HepG2 (cell line): ENCODE results near the gene CPNE5. TPM values are rescaled to one million over a fixed set of nuclear protein-coding genes. Genes with fewer than 3 reads are reported as not detected.

Experiments
- ATAC-seq: fragments of 200-7000 bp; cut with Tn5 transposase; 3 replicates; pipeline ENCODE4 v1.9.1; 2020; ENCODE audit warnings: mild to moderate bottlenecking, moderate library complexity
- BruUV-seq: library from RNA; stranded (reverse); fragments of 400-500 nt; replicated peaks from 2 replicates; lab custom pipeline; 2021; lab: Mats Ljungman, UMichigan
- CTCF ChIA-PET: fragments of 300-600 bp; formaldehyde crosslinking; extraction: SDS; loops from one replicate; lab custom pipeline; 2021; ENCODE audit warnings: low total read pairs, inconsistent platforms, low intra/inter-chr PET ratio; lab: Yijun Ruan, JAX
- POLR2A ChIA-PET: fragments of 350-600 bp; sonication (Branson Sonifier 250); formaldehyde crosslinking; loops from one replicate; lab custom pipeline; 2020; ENCODE audit warnings: antibody characterized with exemption, inconsistent platforms; lab: Yijun Ruan, JAX
- DNase-seq: peaks from one replicate; pipeline ENCODE4 v3.0.0-alpha.2; 2015; ENCODE audit warnings: low spot score
- FAIRE-seq: peaks from 3 replicates; lab custom pipeline; 2011; peaks lifted over from hg19 to GRCh38; lab: Jason Lieb, UNC
- H2AFZ ChIP-seq: one replicate; pipeline ENCODE4 v1.6.1; 2011; ENCODE audit warnings: low read length, inconsistent platforms
- H3K27ac ChIP-seq: fragments of 300-600 bp; 3 replicates; pipeline ENCODE4 v1.8.0; 2011; ENCODE audit warnings: mixed run types, mild to moderate bottlenecking, mixed read lengths, low read length, inconsistent platforms; ENCODE audit not compliant: insufficient read depth; ENCODE audit errors: extremely low read length
- H3K27me3 ChIP-seq, 2 experiments: fragments of 200-600 bp in 1 of 2; 2 replicates in 1 of 2; 3 replicates in 1 of 2; pipeline versions ENCODE4 v1.6.0 to v1.8.0; 2011; ENCODE audit warnings: low read length in 2 of 2, mild to moderate bottlenecking in 2 of 2, moderate library complexity in 2 of 2, inconsistent platforms in 1 of 2; ENCODE audit not compliant: insufficient read depth in 2 of 2, control insufficient read depth in 1 of 2
- H3K36me3 ChIP-seq, 2 experiments: fragments of 200-600 bp in 1 of 2; replicated peaks in 1 of 2; 2 replicates in 1 of 2; 3 replicates in 1 of 2; pipeline versions ENCODE4 v1.5.1 to v1.8.0; 2011; ENCODE audit warnings: low read length in 2 of 2, inconsistent platforms in 1 of 2; ENCODE audit not compliant: insufficient read depth in 2 of 2, control insufficient read depth in 1 of 2
- H3K4me1 ChIP-seq: 2 replicates; pipeline ENCODE4 v1.5.1; 2012; ENCODE audit warnings: low read length, inconsistent platforms; ENCODE audit not compliant: insufficient read depth
- H3K4me2 ChIP-seq: 2 replicates; pipeline ENCODE4 v1.6.0; 2011; ENCODE audit warnings: low read depth, low read length, inconsistent platforms
- H3K4me3 ChIP-seq, 3 experiments: fragments of 200-600 bp in 1 of 3; sonication (generic), shearing (Covaris generic) in 1 of 3; replicated peaks in 1 of 3; 2 replicates each; pipeline ENCODE4 v1.5.1; 2011 to 2016; ENCODE audit warnings: low read length in 3 of 3, inconsistent platforms in 2 of 3, low read depth in 2 of 3, mild to moderate bottlenecking in 2 of 3, control low read depth in 1 of 3, mixed read lengths in 1 of 3; ENCODE audit not compliant: insufficient read depth in 1 of 3
- H3K79me2 ChIP-seq: one replicate; pipeline ENCODE4 v1.6.1; 2011; ENCODE audit warnings: low read length, inconsistent platforms; ENCODE audit not compliant: insufficient read depth
- H3K9ac ChIP-seq: 2 replicates; pipeline ENCODE4 v1.6.0; 2011; ENCODE audit warnings: mild to moderate bottlenecking, low read depth, low read length, inconsistent platforms; ENCODE audit not compliant: insufficient read depth
- H3K9me3 ChIP-seq: 2 replicates; pipeline ENCODE4 v1.5.1; 2012; ENCODE audit warnings: mild to moderate bottlenecking, low read length
- H4K20me1 ChIP-seq: 2 replicates; pipeline ENCODE4 v1.6.0; 2011; ENCODE audit warnings: inconsistent platforms, mild to moderate bottlenecking, low read length, moderate library complexity; ENCODE audit not compliant: insufficient read depth
- FOSL2 ChIP-seq: sonication (generic); formaldehyde crosslinking; IDR thresholded peaks from 2 replicates; pipeline ENCODE4 v1.4.0; 2020; ENCODE audit warnings: missing genetic modification reagents
- RCOR2 ChIP-seq: IDR thresholded peaks from 2 replicates; pipeline ENCODE4 v1.6.1; 2016; ENCODE audit warnings: missing biosample characterization, missing genetic modification reagents
- SAP130 ChIP-seq: IDR thresholded peaks from 2 replicates; pipeline ENCODE4 v1.6.1; 2016; ENCODE audit warnings: low read depth
- ZMYM3 ChIP-seq: sonication (generic); formaldehyde crosslinking; IDR thresholded peaks from 2 replicates; pipeline ENCODE4 v1.5.1; 2020; ENCODE audit warnings: mild to moderate bottlenecking, missing genetic modification reagents
- ZNF609 ChIP-seq: sonication (generic); formaldehyde crosslinking; IDR thresholded peaks from 2 replicates; pipeline ENCODE4 v1.4.0; 2020; ENCODE audit warnings: mild to moderate bottlenecking, missing genetic modification reagents, borderline replicate concordance
- WGBS: methylation state at CpG from one replicate; pipeline ENCODE4 v1.1.6; 2017; ENCODE audit warnings: low lambda C conversion rate; 5-methylcytosine and 5-hydroxymethylcytosine counted together
- in situ Hi-C: cut with HindIII; loops from 2 replicates; pipeline ENCODE4 v1.10.0; 2017; ENCODE audit warnings: low pct_unique_long_range_greater_than_20kb; ENCODE audit not compliant: extremely low pct_ligation_motif_present
- intact Hi-C: fragments of 100-400 bp; cut with micrococcal nuclease; formaldehyde crosslinking; loops from one replicate; pipeline ENCODE4 v1.10.0; 2022; ENCODE audit not compliant: unreplicated experiment
- polyA plus RNA-seq, 8 experiments: library from polyadenylated mRNA; depleted of rRNA in 3 of 8; stranded (reverse) in 7 of 8; unstranded in 1 of 8; fragments of >200 nt; fragmentation: Illumina TruSeq in 4 of 8; extraction: Trizol in 4 of 8; gene quantifications; 2 replicates each; pipeline versions ENCODE4 v1.2.1 to v1.2.3, GENCODE V29; 2011 to 2016; ENCODE audit warnings: low read depth in 4 of 8, missing spikeins in 1 of 8, mixed read lengths in 1 of 8; ENCODE audit not compliant: insufficient read depth in 1 of 8
- total RNA-seq, 5 experiments: library from RNA; depleted of rRNA; stranded (reverse); fragments of >200 nt; fragmentation: Illumina TruSeq; extraction: Trizol; gene quantifications; 2 replicates each; pipeline ENCODE4 v1.2.3, GENCODE V29; 2016; ENCODE audit warnings: low read depth in 1 of 5

CPNE5 gene
- total and polyA plus RNA-seq, 2 of the 13 experiments (the other 11 are each of a cell fraction or from before 2014, with no cell fraction given) = 0.16 TPM; not detected in 1

DNA sequence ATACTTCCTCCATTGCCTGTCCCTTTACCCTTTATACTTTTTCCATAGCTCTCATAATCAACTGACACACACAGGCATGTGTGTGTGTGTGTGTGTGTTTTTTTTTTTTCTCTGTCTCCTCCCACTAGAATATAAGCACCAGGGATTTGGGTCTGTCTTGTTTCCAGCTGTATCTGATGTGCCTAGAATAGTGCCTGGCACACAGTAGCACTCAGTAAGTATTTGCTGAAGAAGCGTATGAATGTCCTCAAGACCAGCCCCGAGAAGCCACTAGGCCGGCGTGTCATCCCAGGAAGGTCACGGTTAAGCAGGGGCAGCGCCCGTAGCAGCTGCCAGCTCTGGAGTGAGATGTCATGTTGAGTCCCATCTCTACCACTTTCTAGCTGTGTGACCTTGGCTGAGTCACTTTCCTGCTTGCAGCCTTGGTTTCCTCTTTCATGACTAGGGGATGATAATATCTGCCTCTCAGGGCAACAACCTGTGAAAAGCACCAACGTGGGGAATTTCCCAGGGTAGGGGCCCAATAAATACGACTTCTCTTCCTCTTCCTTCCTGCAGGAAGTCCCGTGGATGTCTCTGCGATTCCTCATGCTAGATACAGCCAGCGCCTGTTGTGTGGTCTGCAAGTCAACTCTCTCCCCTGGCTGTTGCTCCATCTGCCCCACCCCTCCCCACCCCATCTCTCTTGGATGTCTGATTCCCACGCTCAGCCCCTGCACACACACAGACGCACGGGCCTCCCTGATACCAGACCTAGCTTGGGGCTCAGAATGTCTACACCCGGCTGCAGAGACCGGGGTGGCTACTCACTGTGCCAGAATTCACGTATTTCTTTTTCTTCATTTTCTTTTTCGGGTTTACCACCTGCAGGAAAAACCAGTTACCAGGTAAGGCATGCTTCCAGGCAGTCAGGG is 83.6 kb downstream of the CPNE5 start:
- H3K9me3 ChIP-seq = no peaks in the 10 kb centered on the region
- no peak overlapping the region for H3K9ac ChIP-seq
- peaks cover 10% of the 10 kb centered on the region; the same call in 1 of the 2 replicates for H3K4me1 ChIP-seq
- TF ChIP-seq ZNF609 (0 out of 2 replicates have a peak, but pooled peaks have one; percentile 30), SAP130 (CRISPR knock-in tag) (no peak), ZMYM3 (peak; percentile 44; the same call in 1 of the 2 replicates), RCOR2 (CRISPR knock-in tag) (peak; percentile 28; the same call in 1 of the 2 replicates), FOSL2 (peak; percentile 64)
- BruUV-seq = no TSS peak
- peaks cover 2 to 74% of the 10 kb centered on the region in 2 experiments; a peak in 4 of 5 replicates for H3K27me3 ChIP-seq
- DNase-seq (peak; percentile 40), ATAC-seq (no peak), FAIRE-seq (no peak)
- intact Hi-C loops = no loop called here
- H3K27ac ChIP-seq = no peak overlapping the region
- POLR2A ChIA-PET = no interaction called here
- no peaks in the 10 kb centered on the region for H3K36me3 ChIP-seq
- no peak overlapping the region for H3K4me3 ChIP-seq
- H2AFZ ChIP-seq = no peak overlapping the region
- no peak overlapping the region for H3K4me2 ChIP-seq
- no peaks in the 10 kb centered on the region for H3K79me2 ChIP-seq
- 20% methylated on average over 19 of the region's 19 CpGs for WGBS
- CTCF ChIA-PET = no interaction called here
- in situ Hi-C loops = no loop called here
- no peaks in the 10 kb centered on the region; the same call in 1 of the 2 replicates for H4K20me1 ChIP-seq
